Progenitor cell of endocrine pancreas (in vitro differentiated cells): ENCODE measurements around the gene TACC2. TPM values are rescaled to one million over a fixed set of nuclear protein-coding genes. Genes with fewer than 3 reads are reported as not detected.

Source experiments
- DNase-seq: peaks from one replicate; pipeline ENCODE4 v3.0.0; 2021; ENCODE audit warnings: low spot score; ENCODE audit not compliant: unreplicated experiment
- H3K27ac Mint-ChIP-seq: 2 replicates; pipeline ENCODE4 v1.8.0; 2021; ENCODE audit warnings: mild to moderate bottlenecking, moderate library complexity, mixed read lengths
- H3K27me3 Mint-ChIP-seq: 2 replicates; pipeline ENCODE4 v1.8.0; 2021; ENCODE audit warnings: mixed read lengths
- H3K36me3 Mint-ChIP-seq: 2 replicates; pipeline ENCODE4 v1.8.0; 2022; ENCODE audit warnings: mixed read lengths; ENCODE audit not compliant: insufficient read depth
- H3K4me1 Mint-ChIP-seq: 2 replicates; pipeline ENCODE4 v1.8.0; 2021; ENCODE audit warnings: low read depth, mixed read lengths
- H3K4me3 Mint-ChIP-seq: 2 replicates; pipeline ENCODE4 v1.8.0; 2021; ENCODE audit warnings: low read depth, mild to moderate bottlenecking, moderate library complexity, mixed read lengths
- H3K9me3 Mint-ChIP-seq: 2 replicates; pipeline ENCODE4 v1.8.0; 2021; ENCODE audit warnings: low read depth, mixed read lengths
- CTCF ChIP-seq: fragments of 200-600 bp; sonication (generic); IDR thresholded peaks from one replicate; pipeline ENCODE4 v1.5.0; 2021; ENCODE audit warnings: antibody characterized with exemption, mild to moderate bottlenecking; ENCODE audit not compliant: unreplicated experiment
- total RNA-seq: library from RNA; stranded (reverse); gene quantifications from 2 replicates; pipeline ENCODE4 v1.2.1, GENCODE V29; 2021

TACC2 gene
- total RNA-seq, 1 donor from 2014 or later: 60.4 TPM

GRCh38 chr10:121975295-121976086 lies 13.5 kb upstream of the TACC2 start:
- peak overlapping the region; percentile 92 for H3K27ac Mint-ChIP-seq
- DNase-seq: no peak
- no peak for TF ChIP-seq CTCF
- H3K9me3 Mint-ChIP-seq: peaks cover 10% of the 10 kb centered on the region
- peaks cover 10% of the 10 kb centered on the region for H3K36me3 Mint-ChIP-seq
- H3K27me3 Mint-ChIP-seq: no peaks in the 10 kb centered on the region
- H3K4me3 Mint-ChIP-seq: peak overlapping the region; percentile 70
- H3K4me1 Mint-ChIP-seq: peaks cover 13% of the 10 kb centered on the region

GRCh38 chr10:121976607-121977006 lies 12.4 kb upstream of the TACC2 start:
- Mint-ChIP-seq H3K9me3 (peaks cover 10% of the 10 kb centered on the region), H3K27me3 (no peaks in the 10 kb centered on the region), H3K27ac (no peak overlapping the region), H3K4me1 (peaks cover 13% of the 10 kb centered on the region), H3K36me3 (peaks cover 8% of the 10 kb centered on the region), H3K4me3 (peak overlapping the region; percentile 30)
- DNase-seq: no peak
- TF ChIP-seq CTCF: no peak

- Mint-ChIP-seq H3K36me3 (peaks cover 6% of the 10 kb centered on the region), H3K4me1 (peaks cover 3% of the 10 kb centered on the region), H3K4me3 (no peak overlapping the region), H3K27me3 (no peaks in the 10 kb centered on the region), H3K27ac (no peak overlapping the region), H3K9me3 (peaks cover 10% of the 10 kb centered on the region)
- TF ChIP-seq CTCF: no peak
- DNase-seq: no peak
Measured at GRCh38 chr10:121978511-121978910, 10.5 kb upstream of the TACC2 start.

GRCh38 chr10:121981346-121981745 lies 7.6 kb upstream of the TACC2 start:
- peaks cover 16% of the 10 kb centered on the region for H3K9me3 Mint-ChIP-seq
- H3K36me3 Mint-ChIP-seq: peaks cover 3% of the 10 kb centered on the region
- no peak overlapping the region for H3K4me3 Mint-ChIP-seq
- no peak for DNase-seq
- no peak for TF ChIP-seq CTCF
- no peak overlapping the region for H3K27ac Mint-ChIP-seq
- no peaks in the 10 kb centered on the region for H3K27me3 Mint-ChIP-seq
- H3K4me1 Mint-ChIP-seq: no peaks in the 10 kb centered on the region

- H3K36me3 Mint-ChIP-seq: no peaks in the 10 kb centered on the region
- H3K27me3 Mint-ChIP-seq: no peaks in the 10 kb centered on the region
- peaks cover under 1% of the 10 kb centered on the region for H3K4me1 Mint-ChIP-seq
- no peak overlapping the region for H3K4me3 Mint-ChIP-seq
- H3K9me3 Mint-ChIP-seq: peaks cover 12% of the 10 kb centered on the region
- DNase-seq: no peak
- TF ChIP-seq CTCF: no peak
- no peak overlapping the region for H3K27ac Mint-ChIP-seq
Measured at GRCh38 chr10:121983852-121984251, 5.1 kb upstream of the TACC2 start.
